HL-60 (cell line): ENCODE results near the gene DDX46.

Source experiments
- GABPA ChIP-seq: IDR thresholded peaks from 2 replicates; pipeline ENCODE4 v1.6.1; 2012; ENCODE audit warnings: low read depth
- POLR2AphosphoS5 ChIP-seq: IDR thresholded peaks from 2 replicates; pipeline ENCODE4 v1.6.1; 2012; ENCODE audit warnings: low read depth
- SPI1 ChIP-seq: IDR thresholded peaks from 2 replicates; pipeline ENCODE4 v1.6.1; 2012; ENCODE audit warnings: low read depth, mild to moderate bottlenecking, borderline replicate concordance
- TF ChIP-seq, protein P1 (sequence below): IDR thresholded peaks from one replicate; pipeline ENCODE4 v1.5.1; 2011; ENCODE audit warnings: low read length, control low read depth, inconsistent platforms; ENCODE audit not compliant: insufficient read depth
- TF ChIP-seq, protein P2 (sequence below): IDR thresholded peaks from 2 replicates; pipeline ENCODE4 v1.6.1; 2012; ENCODE audit warnings: low read depth; ENCODE audit not compliant: insufficient replicate concordance

DNA sequence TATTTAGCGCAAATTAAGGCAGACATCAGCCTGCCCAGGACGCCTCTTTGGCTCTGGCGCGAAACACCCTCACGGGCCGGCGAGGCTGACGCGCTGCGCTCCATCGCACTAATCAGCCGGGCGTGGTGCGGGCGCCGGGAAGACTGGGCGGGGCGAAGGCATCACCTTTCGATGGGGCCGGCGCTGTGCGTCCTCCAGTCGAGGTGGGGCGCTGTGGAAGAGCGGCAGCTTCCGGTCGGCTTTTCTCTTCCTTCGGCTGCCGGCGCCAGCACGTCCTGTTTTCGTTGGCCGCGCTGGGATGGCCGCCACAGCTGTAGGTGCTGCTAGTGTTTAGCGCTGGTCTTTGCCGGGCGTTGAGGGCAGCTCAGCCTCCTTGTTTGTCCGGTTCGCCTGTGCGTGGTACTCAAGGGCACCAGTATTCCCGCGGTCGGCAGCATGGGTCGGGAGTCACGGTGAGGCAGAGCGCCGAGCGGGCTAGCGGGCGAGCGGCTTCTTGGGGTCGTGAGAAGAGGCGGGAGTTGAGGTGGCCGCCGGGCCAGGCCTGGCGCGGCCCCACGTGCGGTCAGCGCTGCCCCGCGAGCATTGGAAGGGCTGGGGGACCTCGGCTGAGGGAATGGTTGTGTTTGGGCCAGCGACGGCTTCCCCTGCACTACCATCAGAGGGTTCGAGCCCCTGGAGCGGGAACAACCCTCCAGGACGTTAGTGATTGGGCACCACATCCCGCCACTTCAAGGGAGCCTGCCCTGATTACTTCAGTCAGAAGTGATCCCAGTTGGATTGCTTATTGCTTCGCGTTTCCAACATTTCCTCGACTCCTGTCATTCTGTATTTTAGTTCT, at the start of gene DDX46:
- TF ChIP-seq, protein P1, sequence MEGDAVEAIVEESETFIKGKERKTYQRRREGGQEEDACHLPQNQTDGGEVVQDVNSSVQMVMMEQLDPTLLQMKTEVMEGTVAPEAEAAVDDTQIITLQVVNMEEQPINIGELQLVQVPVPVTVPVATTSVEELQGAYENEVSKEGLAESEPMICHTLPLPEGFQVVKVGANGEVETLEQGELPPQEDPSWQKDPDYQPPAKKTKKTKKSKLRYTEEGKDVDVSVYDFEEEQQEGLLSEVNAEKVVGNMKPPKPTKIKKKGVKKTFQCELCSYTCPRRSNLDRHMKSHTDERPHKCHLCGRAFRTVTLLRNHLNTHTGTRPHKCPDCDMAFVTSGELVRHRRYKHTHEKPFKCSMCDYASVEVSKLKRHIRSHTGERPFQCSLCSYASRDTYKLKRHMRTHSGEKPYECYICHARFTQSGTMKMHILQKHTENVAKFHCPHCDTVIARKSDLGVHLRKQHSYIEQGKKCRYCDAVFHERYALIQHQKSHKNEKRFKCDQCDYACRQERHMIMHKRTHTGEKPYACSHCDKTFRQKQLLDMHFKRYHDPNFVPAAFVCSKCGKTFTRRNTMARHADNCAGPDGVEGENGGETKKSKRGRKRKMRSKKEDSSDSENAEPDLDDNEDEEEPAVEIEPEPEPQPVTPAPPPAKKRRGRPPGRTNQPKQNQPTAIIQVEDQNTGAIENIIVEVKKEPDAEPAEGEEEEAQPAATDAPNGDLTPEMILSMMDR = peak; percentile 16
- TF ChIP-seq, protein P2, sequence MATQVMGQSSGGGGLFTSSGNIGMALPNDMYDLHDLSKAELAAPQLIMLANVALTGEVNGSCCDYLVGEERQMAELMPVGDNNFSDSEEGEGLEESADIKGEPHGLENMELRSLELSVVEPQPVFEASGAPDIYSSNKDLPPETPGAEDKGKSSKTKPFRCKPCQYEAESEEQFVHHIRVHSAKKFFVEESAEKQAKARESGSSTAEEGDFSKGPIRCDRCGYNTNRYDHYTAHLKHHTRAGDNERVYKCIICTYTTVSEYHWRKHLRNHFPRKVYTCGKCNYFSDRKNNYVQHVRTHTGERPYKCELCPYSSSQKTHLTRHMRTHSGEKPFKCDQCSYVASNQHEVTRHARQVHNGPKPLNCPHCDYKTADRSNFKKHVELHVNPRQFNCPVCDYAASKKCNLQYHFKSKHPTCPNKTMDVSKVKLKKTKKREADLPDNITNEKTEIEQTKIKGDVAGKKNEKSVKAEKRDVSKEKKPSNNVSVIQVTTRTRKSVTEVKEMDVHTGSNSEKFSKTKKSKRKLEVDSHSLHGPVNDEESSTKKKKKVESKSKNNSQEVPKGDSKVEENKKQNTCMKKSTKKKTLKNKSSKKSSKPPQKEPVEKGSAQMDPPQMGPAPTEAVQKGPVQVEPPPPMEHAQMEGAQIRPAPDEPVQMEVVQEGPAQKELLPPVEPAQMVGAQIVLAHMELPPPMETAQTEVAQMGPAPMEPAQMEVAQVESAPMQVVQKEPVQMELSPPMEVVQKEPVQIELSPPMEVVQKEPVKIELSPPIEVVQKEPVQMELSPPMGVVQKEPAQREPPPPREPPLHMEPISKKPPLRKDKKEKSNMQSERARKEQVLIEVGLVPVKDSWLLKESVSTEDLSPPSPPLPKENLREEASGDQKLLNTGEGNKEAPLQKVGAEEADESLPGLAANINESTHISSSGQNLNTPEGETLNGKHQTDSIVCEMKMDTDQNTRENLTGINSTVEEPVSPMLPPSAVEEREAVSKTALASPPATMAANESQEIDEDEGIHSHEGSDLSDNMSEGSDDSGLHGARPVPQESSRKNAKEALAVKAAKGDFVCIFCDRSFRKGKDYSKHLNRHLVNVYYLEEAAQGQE = peak; percentile 19
- TF ChIP-seq POLR2AphosphoS5 (peak; percentile 88), GABPA (peak; percentile 85), SPI1 (no peak)
